NCI-H748 (cell line): Measurements from ENCODE around the gene FADS2.
"Not testable (repeated sequence)": the region's sequence is repeated elsewhere in the genome, so short reads cannot be mapped to it uniquely, and the experiment has no call there.

ENCODE experiments used
- DNase-seq: peaks from one replicate; lab custom pipeline; 2025; ENCODE audit not compliant: unreplicated experiment; lab: John Stamatoyannopoulos, UW

The FADS2 gene

DNA sequence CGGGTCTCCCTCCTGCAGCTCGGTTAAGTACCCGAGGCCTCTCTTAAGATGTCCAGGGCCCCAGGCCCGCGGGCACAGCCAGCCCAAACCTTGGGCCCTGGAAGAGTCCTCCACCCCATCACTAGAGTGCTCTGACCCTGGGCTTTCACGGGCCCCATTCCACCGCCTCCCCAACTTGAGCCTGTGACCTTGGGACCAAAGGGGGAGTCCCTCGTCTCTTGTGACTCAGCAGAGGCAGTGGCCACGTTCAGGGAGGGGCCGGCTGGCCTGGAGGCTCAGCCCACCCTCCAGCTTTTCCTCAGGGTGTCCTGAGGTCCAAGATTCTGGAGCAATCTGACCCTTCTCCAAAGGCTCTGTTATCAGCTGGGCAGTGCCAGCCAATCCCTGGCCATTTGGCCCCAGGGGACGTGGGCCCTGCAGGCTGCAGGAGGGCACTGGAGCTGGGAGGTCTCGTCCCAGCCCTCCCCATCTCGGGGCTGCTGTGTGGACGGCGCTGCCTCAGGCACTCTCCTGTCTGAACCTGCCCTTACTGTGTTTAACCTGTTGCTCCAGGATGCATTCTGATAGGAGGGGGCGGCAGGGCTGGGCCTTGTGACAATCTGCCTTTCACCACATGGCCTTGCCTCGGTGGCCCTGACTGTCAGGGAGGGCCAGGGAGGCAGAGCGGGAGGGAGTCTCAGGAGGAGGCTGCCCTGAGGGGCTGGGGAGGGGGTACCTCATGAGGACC lies 38.3 kb downstream of the FADS2 start:
- no peak for DNase-seq

DNA sequence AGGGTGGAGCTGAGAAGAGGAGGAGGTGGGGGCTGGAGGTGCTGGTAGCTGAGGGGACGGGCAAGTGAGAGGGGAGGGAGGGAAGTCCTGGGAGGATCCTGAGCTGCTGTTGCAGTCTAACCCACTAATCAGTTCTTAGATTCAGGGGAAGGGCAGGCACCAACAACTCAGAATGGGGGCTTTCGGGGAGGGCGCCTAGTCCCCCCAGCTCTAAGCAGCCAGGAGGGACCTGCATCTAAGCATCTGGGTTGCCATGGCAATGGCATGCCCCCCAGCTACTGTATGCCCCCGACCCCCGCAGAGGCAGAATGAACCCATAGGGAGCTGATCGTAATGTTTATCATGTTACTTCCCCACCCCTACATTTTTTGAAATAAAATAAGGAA lies 38.9 kb downstream of the FADS2 start:
- DNase-seq: no peak

DNA sequence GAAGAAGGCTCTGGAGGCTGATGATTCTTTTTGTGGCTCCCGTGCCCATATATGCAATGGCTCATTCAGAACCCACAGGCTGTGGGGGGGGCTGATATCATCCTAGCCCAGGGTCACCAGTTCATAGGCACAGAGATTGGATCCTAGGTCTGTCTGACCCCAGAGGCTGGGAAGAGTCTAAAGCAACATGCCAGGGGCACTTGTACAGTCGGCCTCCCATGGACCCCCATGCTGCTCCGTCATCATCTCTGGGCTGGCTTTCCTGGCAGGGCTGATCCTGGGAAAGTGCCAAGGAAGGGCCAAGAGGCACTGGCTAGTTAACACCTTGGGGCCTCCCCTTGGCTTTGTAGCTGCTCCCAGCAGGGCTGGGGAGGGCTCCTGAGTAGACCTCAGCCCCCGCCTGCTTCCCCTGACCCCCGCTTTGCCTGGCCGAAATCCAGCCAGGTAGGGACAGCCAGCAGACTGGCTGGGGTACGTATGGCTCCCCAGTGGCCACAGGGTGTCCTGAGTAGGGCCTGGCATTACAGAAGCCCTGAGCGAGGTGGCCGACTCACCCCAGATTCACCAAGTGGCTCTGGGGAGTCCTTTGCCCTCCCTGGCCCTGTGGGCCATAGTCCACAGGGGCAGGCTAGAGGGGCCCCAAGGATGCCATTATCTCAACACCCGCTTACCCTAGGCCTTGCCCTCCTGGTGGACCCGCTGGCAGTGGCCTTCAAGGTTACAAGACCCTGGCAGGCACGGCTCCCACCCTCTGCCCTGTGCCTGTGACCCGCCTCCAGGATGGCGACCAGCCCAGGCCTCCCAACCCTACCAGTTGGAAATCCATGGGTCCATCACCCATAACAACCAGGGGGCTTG lies 40.7 kb downstream of the FADS2 start:
- no peak for DNase-seq

DNA sequence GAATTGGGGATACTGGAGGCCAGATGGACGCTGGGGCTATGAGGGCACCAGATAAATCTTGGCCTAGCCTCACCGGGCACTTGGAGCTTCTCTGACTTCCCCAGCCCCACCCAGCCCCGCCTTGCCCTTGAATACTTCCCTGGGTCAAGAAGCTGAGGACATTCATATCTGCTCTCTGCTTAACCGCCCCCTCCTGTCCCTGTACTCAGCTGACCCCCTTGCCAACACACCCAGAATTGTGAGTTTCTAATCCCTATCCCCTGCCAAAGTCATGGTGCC lies 41.3 kb downstream of the FADS2 start:
- DNase-seq: no peak

DNA sequence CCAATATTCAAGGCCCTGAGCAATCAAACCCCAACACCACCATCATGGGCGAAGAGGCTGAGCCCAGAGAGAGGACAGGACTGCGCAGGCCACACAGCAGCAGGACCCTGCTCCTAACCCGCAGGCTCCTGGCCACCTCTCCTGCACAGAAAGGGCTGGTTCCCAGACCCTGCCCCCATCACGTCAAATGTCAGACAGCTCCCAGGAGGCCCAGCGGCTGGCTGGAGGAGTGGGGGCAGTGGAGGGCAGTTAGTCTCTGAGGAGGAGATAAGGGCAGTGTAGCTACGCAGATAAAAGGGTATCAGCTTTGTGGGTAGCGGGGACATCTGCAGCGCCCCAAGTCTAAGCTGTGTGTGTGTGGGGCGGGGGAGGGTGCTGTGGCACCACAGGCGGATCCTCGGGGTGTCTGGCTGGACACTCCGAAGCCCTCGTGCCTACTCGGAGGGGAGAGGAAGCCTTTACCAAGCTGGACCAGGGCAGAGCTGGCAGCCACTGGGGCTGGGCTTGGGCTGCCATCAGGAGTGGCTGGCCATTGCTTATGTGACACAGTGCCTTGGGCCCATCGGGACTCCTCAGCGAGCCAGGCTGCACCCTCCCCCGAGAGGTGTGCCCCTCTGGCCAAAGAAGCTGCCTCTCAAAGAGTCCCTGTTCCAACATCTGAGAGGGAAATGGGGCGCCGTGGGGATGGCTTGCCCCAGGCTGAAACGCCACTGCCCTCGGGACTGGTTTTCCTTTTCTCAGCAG lies 41.8 kb downstream of the FADS2 start:
- no peak for DNase-seq

DNA sequence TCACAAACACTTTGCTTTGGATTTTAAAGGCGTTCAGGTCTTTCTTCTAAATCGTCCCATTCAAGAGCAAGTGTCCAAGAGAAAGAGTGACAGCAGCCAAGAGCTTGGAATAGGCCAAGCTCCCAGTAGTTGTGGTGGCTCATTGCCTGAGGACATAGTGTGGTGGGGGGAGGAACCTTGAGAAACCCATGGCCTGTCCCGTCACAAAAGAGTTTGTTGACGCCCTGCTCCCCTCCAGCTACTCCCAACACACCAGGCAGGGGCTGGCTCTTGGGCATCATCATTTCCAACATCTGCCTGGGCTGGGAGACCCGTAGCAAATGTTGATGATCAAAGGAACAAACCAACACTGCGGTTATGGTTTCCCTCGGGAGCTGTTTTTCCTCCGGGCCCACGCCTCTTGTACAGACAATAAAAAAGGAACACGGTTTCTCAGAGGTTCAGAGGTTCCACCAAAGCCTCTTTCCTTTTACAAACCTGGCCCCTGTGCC lies 42.5 kb downstream of the FADS2 start:
- DNase-seq: no peak

DNA sequence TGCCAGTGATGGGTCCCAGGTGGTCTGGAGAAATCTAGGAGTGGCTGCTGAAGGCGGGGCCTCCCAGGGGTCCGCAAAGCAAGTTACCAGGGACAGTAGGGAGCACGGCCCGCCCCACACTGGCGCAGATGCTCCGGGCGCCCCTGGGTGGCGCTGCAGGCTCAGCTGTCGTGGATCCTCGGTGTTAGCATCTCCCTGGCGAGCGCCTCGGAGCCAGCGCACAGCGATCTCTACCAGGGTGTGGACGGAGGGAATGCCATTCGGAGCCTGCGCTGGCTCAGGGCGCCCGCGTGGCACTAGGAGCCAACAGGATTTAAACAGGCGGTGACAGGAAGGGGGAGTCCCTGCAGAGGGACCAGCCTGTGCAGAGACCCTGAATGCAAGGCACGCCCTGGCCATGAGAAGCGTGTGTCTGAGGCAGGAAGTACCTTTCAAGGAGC lies 43.1 kb downstream of the FADS2 start:
- peak; percentile 88 for DNase-seq

DNA sequence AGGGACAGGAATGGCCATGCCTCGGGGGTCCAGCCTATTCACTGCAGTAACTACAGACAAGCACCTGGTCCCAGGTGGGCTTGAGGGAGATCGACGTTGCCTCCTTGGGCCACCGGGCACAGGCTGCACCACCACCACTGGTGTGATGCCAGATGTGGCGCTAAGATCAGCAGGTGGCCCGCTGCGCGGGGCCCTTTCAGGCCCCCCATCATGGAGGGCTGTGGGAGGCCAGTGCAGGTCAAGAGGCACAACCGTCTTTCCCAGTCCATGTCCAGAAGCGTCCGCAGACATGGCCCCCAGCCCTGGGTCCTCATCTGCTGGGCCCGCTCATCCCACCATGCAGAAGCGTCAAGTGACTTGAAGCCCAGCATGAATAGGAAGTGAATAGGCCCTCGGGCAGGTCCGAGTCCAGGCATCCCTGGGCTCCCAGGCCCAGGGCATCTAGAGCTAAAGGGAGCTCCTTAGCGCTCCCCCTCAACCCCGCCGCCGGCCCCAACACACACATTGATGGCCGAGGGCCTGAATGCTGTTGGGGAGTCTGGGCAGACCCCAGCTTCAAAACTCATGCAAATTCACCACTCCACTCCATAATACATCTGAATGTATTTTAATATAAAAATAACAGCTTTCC lies 45.0 kb downstream of the FADS2 start:
- no peak for DNase-seq

DNA sequence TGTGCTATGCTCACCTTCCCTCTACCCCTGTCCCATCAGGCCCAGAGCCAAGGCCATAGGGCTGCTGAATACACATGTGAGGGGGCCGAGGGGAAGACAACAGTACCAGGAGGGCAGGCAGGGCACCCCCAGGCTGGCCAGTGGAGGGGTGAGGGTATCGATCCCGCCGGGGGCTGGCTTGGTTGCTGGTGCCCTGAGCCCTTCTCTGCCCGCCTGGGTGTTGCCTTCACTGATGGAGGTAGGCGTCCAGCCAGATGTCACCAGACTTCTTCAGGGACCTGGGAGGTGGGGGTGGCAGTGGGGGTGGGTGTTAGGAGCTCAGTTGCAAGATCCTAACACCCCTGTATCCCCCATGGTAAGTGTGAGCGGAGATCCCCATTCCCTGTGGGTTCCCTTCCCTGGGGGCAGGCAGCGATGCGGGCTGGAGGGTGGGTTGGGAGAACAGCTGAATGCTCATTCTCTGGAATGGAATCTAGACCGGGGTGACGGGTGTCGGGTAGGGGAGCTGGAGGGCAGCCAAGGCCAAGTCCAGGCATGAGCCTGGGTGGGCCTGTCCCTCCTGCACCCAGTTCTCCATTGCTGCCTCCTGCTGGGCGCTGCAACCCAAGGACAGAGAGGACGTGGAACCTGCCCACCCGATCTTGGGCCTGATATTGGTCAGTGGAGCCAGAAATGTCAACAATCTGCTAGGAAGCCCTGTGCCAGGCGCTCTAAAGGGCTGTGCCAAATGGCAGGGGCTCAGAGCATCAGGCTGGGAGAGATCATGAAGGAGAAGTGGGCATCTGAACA lies 45.7 kb downstream of the FADS2 start:
- no peak for DNase-seq

DNA sequence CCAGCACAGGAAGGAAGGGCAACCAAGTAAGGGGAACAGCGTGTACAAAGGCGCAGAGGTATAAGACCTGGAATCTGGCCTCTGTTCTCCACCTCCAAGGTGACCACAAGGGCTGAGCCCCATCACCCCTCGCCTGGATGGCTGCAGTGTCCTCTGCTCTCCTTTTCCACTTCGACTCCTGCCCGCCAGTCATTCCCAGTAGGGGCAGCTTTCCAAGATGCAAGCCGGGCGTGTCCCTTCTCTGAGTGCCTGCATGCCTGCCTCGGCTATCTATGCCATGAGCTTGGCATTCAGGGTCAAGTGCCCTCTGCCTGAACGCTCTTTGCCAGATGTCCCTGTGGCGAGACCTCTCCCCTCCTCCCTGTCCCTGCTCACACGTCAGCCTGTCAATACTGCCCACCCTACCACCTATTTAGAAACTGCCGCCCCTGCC lies 46.3 kb downstream of the FADS2 start:
- no peak for DNase-seq

DNA sequence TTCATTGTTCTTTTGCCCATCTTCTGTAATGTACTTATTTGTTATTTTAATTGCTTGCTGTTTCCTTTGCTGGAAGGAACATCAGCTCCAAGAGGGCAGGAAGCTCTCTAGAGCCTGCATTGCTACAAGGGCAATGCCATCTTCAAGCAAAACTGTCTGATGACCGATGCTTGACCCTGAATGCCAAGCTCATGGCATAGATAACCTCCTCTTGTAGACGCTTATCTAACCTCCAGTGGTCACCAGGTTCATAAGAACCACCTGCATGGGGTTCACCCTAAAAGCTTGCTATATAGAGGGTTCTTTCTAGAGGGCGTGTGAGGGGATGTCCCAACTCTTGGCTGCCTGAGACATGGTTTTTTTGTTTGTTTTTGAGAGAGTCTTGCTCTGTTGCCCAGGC lies 46.8 kb downstream of the FADS2 start:
- DNase-seq: no peak

DNA sequence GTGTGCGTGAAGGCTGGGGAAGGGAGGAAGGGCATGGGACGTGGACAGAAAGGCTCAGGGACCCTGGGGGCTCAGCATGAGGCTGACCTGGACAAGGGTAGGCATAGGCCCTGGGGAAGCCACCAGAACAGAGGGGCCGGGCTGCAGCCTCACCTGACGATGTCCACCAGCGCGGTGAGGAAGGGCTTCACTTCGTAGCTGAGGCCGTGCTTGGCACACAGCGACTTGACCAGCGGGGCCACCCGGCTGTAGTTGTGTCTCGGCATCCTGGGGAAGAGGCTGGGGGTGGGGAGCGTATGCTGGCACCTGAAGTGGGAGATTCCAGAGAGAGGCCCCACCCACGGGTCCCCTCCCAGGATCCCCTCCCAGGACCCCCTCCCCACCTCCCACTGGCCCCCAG lies 47.6 kb downstream of the FADS2 start:
- DNase-seq: no peak

DNA sequence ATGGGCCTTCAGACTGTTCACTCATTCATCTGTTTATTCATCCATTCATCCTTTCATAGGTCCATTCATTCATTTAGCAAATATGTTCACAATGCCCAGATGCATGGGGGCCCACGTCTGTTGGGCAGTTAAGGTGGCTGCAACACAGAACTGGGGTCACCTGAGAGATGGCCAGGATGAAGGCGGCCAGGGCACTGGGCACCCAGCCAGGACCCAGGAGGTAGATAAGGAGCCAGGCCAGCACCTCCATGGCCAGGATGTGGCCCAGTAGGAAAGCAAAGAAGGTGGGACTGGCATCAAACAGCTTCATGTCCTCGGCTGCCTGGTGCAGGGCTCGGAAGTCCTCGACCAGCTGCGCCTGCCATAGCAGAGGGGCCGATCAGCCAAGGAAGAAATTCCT lies 51.1 kb downstream of the FADS2 start:
- no peak for DNase-seq

DNA sequence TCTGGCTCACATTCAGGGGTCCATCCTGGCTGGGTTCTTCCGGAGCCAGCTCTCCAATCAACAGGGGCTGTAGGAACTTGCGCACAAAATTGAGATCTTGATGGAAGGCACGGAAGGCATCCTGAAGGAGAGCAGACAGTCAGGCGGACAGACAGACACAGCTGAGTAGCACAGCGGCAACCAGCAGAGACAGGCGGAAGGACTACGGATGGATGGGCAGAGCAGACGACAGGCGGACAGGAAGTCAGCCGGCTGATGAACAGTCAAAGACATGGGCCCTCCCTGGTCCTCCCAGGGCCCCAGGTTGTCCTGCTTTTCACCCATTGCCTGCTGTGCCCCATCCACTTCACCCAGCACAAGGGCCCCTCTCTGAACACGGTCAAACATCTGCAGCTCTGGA lies 51.9 kb downstream of the FADS2 start:
- DNase-seq: no peak

DNA sequence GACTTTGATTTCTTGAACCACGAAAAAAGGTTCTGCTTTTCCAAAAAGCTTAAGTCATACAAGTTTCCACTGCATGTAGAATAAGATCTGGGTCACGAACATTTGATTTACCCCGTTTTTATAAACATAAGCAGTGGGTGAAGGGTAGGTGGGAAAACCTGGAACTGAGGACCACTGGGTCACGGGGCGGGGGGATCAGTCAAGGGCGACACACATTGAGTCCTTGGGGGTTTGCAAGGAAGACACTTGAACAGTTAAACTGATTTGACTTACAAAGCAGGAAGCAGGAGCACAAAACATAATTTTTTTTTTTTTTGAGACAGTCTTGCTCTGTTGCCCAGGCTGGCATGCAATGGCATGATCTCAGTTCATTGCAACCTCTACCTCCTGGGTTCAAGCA lies 52.4 kb downstream of the FADS2 start:
- no peak for DNase-seq

DNA sequence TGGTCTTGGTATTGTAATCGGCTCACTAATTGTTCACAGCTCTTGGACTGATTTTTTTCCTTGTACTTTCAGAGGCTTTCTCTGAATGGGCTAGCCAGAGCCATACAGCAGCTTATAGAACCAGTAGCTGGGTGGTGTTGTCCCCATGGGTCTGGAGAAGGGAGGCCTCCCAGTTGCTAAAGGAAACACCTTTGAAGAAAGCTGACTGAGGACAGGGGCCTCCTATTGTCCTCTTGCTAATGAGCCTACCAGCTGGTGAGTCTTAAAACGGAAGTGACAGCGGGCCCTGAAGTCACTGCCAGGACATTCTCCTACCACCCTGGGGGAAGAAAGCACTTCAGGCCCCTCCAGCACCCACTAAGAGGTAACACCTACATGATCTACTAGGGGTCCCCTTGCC lies 53.3 kb downstream of the FADS2 start:
- no peak for DNase-seq

DNA sequence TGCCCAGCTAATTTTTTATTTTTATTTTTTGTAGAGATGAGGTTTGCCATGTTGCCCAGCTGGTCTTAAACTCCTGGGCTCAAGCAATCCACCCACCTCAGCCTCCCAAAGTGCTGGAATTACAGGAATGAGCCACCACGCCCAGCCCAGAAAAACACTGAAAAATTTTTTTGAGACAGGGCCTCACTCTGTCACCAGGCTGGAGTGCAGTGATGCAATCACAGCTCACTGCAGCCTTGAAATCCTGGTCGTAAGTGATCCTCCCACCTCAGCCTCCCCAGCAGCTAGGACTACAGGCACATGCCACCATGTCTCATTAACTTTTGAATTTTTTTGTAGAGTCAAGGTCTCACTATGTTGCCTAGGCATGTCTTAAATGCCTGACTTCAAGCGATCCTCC lies 54.2 kb downstream of the FADS2 start:
- not testable (repeated sequence) for DNase-seq

DNA sequence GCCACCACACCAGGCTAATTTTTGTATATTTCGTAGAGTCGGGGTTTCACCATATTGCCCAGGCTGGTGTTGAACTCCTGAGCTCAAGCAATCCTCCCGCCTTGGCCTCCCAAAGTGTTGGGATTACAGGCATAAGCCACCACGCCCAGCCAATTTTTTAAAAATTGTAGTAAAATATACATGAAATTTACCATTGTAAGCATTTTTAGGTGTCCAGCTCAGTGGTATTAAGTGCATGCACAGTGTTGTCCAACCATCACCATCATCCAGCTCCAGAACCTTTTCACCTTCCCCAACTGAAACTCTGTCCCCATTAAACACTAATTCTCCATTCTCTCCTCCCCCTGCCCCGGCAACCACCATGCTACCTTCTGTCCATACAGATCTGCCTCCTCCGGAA lies 54.8 kb downstream of the FADS2 start:
- DNase-seq: no peak

DNA sequence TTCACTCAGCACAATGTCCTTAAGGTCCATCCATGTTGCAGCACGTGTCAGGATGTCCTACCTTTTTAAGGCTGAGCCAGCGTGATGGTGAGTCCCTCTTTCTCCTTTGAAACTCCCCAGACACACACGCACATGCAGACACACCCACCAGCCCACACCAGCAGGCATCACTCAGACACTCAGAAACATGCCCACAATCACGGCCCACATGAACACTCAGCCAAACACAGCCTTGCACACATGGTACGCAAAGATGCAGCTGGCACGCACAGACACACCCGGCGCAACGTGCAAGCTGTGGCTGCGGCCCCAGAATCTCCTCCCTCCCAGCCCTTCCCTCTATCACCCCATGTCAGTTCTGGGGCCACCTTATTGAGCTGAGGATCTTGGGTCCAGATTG lies 55.2 kb downstream of the FADS2 start:
- no peak for DNase-seq

DNA sequence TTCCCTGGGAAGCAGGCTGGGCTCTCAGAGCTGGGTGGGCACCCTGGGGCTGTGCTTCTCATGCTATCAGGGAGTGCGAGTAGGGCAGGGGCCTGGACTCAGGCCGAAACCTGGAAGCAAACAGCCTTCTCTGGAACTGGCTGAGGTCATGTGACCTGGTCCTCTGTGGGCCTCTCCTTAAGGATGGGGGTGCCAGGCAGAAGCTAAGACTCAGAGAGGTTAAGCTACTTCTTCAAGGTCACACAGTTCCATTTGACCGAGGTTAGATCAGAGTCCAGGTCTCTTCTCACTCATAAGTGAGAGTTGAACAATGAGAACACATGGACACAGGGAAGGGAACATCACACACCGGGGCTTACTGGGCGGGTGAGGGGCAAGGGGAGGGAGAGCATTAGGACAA lies 55.8 kb downstream of the FADS2 start:
- no peak for DNase-seq
